Left ventricle myocardium inferior (tissue), 1 donor: ENCODE data around the gene CALML4. TPM values are rescaled to one million over a fixed set of nuclear protein-coding genes. Genes with fewer than 3 reads are reported as not detected.

Source experiments
- DNase-seq: peaks from one replicate; pipeline ENCODE4 v3.0.0-alpha.2; 2020
- H3K27ac ChIP-seq: fragments of 200-600 bp; replicated peaks from 2 replicates; pipeline ENCODE4 v1.8.0; 2021
- H3K27me3 ChIP-seq: fragments of 200-600 bp; 2 replicates; pipeline ENCODE4 v1.8.0; 2021; ENCODE audit warnings: low read depth
- H3K36me3 ChIP-seq: fragments of 200-600 bp; 2 replicates; pipeline ENCODE4 v1.8.0; 2021
- H3K4me1 ChIP-seq: fragments of 200-600 bp; 2 replicates; pipeline ENCODE4 v1.8.0; 2021
- H3K4me3 ChIP-seq: fragments of 200-600 bp; 2 replicates; pipeline ENCODE4 v1.8.0; 2021; ENCODE audit warnings: mild to moderate bottlenecking, moderate library complexity
- H3K9me3 ChIP-seq: fragments of 200-600 bp; replicated peaks from 2 replicates; pipeline ENCODE4 v1.8.0; 2021
- intact Hi-C: fragments of 100-400 bp; cut with micrococcal nuclease; formaldehyde crosslinking; loops from one replicate; pipeline ENCODE4 v1.11.0; 2022
- total RNA-seq: library from RNA; stranded (reverse); fragmentation: NEBNext Ultra II Directional; extraction: Animal tissue kit (Norgen Biotek cat#: 25700); gene quantifications from one replicate; pipeline ENCODE4 v1.2.1, GENCODE V29; 2021
- TF ChIP-seq, protein P1 (sequence below): fragments of 200-600 bp; IDR thresholded peaks from 2 replicates; pipeline ENCODE4 v1.8.0; 2021; ENCODE audit warnings: antibody characterized with exemption, mild to moderate bottlenecking, borderline replicate concordance
- donor health status: DM: no; HTN: yes; CAD: no; lungs with severe emphysema.

Gene CALML4
- total RNA-seq, 1 donor from 2014 or later: 0.91 TPM

DNA sequence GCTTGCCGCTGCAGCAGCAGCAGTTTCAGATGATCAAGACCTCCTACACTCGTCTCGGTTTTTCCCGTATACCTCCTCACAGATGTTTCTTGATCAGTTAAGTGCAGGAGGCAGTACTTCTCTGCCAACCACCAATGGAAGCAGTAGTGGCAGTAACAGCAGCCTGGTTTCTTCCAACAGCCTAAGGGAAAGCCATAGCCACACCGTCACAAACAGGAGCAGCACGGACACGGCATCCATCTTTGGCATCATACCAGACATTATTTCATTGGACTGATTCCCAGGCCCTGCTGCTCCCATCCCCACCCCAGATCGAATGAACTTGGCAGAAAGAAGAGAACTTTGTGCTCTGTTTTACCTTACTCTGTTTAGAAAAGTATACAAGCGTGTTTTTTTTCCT lies 17.6 kb downstream of the CALML4 start:
- peak overlapping the region; percentile 81 for H3K27ac ChIP-seq
- H3K9me3 ChIP-seq: no peaks in the 10 kb centered on the region
- TF ChIP-seq, protein P1, sequence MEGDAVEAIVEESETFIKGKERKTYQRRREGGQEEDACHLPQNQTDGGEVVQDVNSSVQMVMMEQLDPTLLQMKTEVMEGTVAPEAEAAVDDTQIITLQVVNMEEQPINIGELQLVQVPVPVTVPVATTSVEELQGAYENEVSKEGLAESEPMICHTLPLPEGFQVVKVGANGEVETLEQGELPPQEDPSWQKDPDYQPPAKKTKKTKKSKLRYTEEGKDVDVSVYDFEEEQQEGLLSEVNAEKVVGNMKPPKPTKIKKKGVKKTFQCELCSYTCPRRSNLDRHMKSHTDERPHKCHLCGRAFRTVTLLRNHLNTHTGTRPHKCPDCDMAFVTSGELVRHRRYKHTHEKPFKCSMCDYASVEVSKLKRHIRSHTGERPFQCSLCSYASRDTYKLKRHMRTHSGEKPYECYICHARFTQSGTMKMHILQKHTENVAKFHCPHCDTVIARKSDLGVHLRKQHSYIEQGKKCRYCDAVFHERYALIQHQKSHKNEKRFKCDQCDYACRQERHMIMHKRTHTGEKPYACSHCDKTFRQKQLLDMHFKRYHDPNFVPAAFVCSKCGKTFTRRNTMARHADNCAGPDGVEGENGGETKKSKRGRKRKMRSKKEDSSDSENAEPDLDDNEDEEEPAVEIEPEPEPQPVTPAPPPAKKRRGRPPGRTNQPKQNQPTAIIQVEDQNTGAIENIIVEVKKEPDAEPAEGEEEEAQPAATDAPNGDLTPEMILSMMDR: no peak
- peak; percentile 50 for DNase-seq
- peak overlapping the region; percentile 25 for H3K4me3 ChIP-seq
- peaks cover 38% of the 10 kb centered on the region for H3K4me1 ChIP-seq
- intact Hi-C loops: no loop called here
- H3K27me3 ChIP-seq: no peaks in the 10 kb centered on the region
- peaks cover 52% of the 10 kb centered on the region for H3K36me3 ChIP-seq

DNA sequence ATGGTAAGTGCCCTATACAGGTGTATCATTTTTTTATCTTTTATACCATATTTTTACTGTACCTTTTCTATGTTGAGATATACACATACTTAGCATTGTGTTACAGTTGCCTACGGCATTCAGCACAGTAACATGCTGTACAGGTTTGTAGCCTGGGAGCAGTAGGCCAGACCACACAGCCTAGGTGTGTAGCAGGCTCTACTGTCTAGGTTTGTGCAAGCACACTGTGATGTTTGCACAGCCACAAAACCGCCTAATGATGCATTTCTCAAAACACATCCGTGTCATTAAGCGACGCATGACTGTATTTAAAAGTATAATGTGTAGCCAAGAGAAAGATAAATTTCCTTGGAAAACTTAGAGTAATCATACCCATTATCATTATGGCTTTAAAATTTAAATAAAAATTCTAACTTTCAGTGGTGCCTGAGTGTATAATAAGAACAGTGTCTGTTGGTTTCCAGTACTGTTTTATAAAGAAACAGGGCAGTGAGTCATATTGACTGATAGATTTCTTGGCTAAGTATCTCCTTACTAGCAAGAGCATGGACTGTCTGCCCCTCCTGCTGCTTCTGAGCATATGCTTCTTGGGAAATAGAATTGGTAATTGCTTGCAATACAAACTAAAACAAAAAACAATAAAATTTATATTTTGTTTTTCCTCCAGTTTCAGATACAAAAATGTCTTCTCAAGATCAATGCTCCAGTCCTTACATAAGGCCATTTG lies 18.3 kb downstream of the CALML4 start:
- TF ChIP-seq, protein P1: no peak
- Histone ChIP-seq H3K27ac (peak overlapping the region; percentile 81), H3K27me3 (no peaks in the 10 kb centered on the region), H3K4me1 (peaks cover 31% of the 10 kb centered on the region), H3K9me3 (no peaks in the 10 kb centered on the region), H3K36me3 (peaks cover 57% of the 10 kb centered on the region), H3K4me3 (no peak overlapping the region)
- intact Hi-C loops: no loop called here
- DNase-seq: no peak

DNA sequence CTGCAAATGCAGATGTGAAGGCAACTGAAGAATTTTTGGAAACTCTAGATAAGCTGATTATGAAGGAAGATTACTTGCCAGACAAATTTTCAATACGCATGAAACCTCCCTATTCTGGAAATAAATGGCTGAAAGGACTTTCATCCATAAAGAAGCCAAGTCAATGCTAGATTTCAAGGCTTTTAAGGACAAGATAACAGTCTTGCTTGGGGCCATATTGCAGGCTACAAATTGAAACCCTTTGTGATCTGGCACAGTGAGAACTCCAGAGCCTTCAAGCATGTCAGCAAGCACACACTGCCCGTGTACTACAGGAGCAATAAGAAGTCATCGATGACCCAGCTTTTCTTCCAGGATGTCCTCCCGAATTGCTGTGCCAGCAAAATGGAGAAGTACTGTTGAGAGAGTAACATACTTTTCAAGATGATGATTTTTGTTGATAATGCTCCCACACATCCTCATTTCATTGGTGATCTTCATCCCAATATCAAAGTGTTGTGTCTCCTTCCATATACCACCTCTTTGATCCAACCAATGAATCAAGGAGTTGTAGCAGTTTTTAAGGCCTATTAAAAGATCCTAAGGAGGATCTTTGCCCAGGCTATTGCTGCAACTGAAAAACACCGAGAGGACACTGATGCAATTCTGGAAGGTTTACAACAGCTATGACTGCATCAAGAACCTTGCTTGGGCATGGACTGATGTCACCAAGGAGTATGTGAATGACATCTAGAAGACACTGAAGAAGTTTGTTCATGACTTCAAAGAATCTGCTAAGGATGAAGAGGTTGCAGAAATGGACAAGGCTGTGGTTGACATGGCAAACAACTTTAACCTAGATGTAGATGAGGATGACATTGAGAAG lies 20.3 kb downstream of the CALML4 start:
- TF ChIP-seq, protein P1: no peak
- Histone ChIP-seq H3K4me1 (peaks cover 30% of the 10 kb centered on the region), H3K36me3 (peaks cover 63% of the 10 kb centered on the region), H3K27ac (no peak overlapping the region), H3K27me3 (no peaks in the 10 kb centered on the region), H3K4me3 (no peak overlapping the region), H3K9me3 (no peaks in the 10 kb centered on the region)
- intact Hi-C loops: no loop called here
- no peak for DNase-seq

DNA sequence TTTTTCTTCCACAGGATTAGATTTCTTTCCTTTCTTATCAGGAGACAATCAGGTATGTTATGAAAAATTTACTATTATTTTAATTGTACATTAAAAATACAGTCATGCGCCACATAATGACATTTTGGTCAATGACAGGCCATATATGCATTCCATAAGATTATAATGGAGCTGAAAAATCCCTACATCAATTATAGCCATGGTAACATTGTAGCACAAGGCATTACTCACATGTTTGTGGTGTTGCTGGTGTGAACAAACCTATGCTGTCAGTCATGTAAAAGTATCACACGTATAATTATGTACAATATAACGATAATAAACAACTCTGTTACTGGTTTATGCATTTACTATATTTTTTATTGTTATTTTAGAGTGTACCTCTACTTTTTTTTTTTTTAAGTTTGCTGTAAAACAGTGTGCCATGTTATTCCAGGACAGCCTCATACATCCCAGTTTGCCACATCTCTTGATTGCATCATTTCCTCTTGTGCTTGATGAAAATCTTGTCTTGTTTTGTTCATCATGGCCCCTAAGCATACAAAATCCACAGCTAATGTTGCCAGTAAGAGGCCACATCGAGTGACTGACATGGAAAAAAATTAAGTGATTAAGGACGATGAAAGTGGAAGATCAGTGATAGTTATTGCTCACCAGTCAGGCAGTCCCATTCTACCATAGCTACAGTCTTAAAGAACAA lies 21.4 kb downstream of the CALML4 start:
- no peaks in the 10 kb centered on the region for H3K9me3 ChIP-seq
- intact Hi-C loops: no loop called here
- H3K27me3 ChIP-seq: no peaks in the 10 kb centered on the region
- H3K36me3 ChIP-seq: peaks cover 67% of the 10 kb centered on the region
- DNase-seq: no peak
- peaks cover 25% of the 10 kb centered on the region for H3K4me1 ChIP-seq
- TF ChIP-seq, protein P1: no peak
- no peak overlapping the region for H3K4me3 ChIP-seq
- H3K27ac ChIP-seq: no peak overlapping the region

DNA sequence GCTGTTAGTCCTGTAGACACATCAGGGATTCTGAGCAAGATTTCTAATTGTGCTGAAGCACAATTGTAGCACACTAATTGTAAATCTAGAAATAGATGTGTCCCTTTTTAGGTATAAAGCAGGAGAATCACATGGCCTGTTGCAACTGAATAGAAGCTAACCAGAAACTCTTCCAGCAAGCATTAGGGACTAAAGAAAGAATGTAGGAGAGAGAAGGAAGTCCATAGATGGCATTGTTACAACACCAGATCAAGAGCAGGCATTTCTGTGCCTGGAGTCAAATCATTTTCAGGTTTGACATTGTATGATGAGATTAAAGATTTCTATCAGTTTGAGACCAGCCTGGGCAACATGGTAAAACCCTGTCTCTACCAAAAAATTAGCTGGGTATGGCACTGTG lies 27.4 kb downstream of the CALML4 start:
- Histone ChIP-seq H3K27me3 (no peaks in the 10 kb centered on the region), H3K27ac (peak overlapping the region; percentile 16), H3K9me3 (no peaks in the 10 kb centered on the region), H3K4me3 (no peak overlapping the region), H3K4me1 (peaks cover 14% of the 10 kb centered on the region), H3K36me3 (peaks cover 74% of the 10 kb centered on the region)
- intact Hi-C loops: no loop called here
- DNase-seq: no peak
- TF ChIP-seq, protein P1: no peak
